ENCODE measurements around the gene CTNNB1.

The CTNNB1 gene

GRCh38 chr3:41196499-41197410 is 2.5 kb upstream of the CTNNB1 start:
- H3K9me2 ChIP-seq (ENCODE audit: low read depth, low read length): no peaks in the 10 kb centered on the region
- peaks cover 18% of the 10 kb centered on the region for H3K79me2 ChIP-seq (ENCODE audit: insufficient read depth, low read length)
- no peaks in the 10 kb centered on the region for H3K9me3 ChIP-seq (ENCODE audit: low read length)
- no peak overlapping the region for H3K4me2 ChIP-seq (ENCODE audit: low read length)
- H2AFZ ChIP-seq (ENCODE audit: low read length): no peak overlapping the region
- H3F3A ChIP-seq (ENCODE audit: insufficient read depth, low read length): no peaks in the 10 kb centered on the region
- H3K27ac ChIP-seq (ENCODE audit: low read depth, low read length, poor library complexity, severe bottlenecking): no peak overlapping the region
- H4K20me1 ChIP-seq (ENCODE audit: insufficient read depth, low read length): peaks cover 3% of the 10 kb centered on the region; the same call in 1 of the 2 replicates
- peaks cover 20% of the 10 kb centered on the region for H3K4me1 ChIP-seq (ENCODE audit: insufficient read depth, low read length, severe bottlenecking)
- no peaks in the 10 kb centered on the region for H3K36me3 ChIP-seq (ENCODE audit: insufficient read depth, low read length)
- no peak overlapping the region for H3K9ac ChIP-seq (ENCODE audit: low read length)
- no peak overlapping the region for H3K4me3 ChIP-seq (ENCODE audit: low read depth, low read length, poor library complexity, severe bottlenecking)
- no peak for TF ChIP-seq EZH2 (IDR thresholded peaks at IDR 0.05; ENCODE audit: borderline replicate concordance, low read length)
- H3K27me3 ChIP-seq (ENCODE audit: insufficient read depth, low read length): no peaks in the 10 kb centered on the region; the same call in 1 of the 2 replicates

- Histone ChIP-seq H4K20me1 (ENCODE audit: insufficient read depth, low read length) (peaks cover 3% of the 10 kb centered on the region; the same call in 1 of the 2 replicates), H3K9ac (ENCODE audit: low read length) (no peak overlapping the region), H3K4me1 (ENCODE audit: insufficient read depth, low read length, severe bottlenecking) (peaks cover 33% of the 10 kb centered on the region), H3K79me2 (ENCODE audit: insufficient read depth, low read length) (peaks cover 31% of the 10 kb centered on the region), H3K9me2 (ENCODE audit: low read depth, low read length) (no peaks in the 10 kb centered on the region), H3K27me3 (ENCODE audit: insufficient read depth, low read length) (no peaks in the 10 kb centered on the region; the same call in 1 of the 2 replicates), H3K4me3 (ENCODE audit: low read depth, low read length, poor library complexity, severe bottlenecking) (no peak overlapping the region), H3K9me3 (ENCODE audit: low read length) (no peaks in the 10 kb centered on the region), H3K27ac (ENCODE audit: low read depth, low read length, poor library complexity, severe bottlenecking) (no peak overlapping the region), H3K36me3 (ENCODE audit: insufficient read depth, low read length) (no peaks in the 10 kb centered on the region), H2AFZ (ENCODE audit: low read length) (no peak overlapping the region), H3K4me2 (ENCODE audit: low read length) (peak overlapping the region; percentile 80; the same call in 1 of the 2 replicates), H3F3A (ENCODE audit: insufficient read depth, low read length) (no peaks in the 10 kb centered on the region)
- no peak for TF ChIP-seq CTCF (IDR thresholded peaks at IDR 0.05; ENCODE audit: low read length)
- no peak for TF ChIP-seq EZH2 (IDR thresholded peaks at IDR 0.05; ENCODE audit: borderline replicate concordance, low read length)
Observed at GRCh38 chr3:41198046-41198445, 1.3 kb upstream of the CTNNB1 start.

- Histone ChIP-seq H3K27ac (ENCODE audit: low read depth, low read length, poor library complexity, severe bottlenecking) (no peak overlapping the region), H3F3A (ENCODE audit: insufficient read depth, low read length) (no peaks in the 10 kb centered on the region), H3K4me2 (ENCODE audit: low read length) (peak overlapping the region; percentile 80), H2AFZ (ENCODE audit: low read length) (0 out of 2 replicates have a peak overlapping the region, but pooled peaks have one; percentile 18), H3K9ac (ENCODE audit: low read length) (peak overlapping the region; percentile 99), H3K9me3 (ENCODE audit: low read length) (no peaks in the 10 kb centered on the region), H4K20me1 (ENCODE audit: insufficient read depth, low read length) (peaks cover 3% of the 10 kb centered on the region; the same call in 1 of the 2 replicates), H3K9me2 (ENCODE audit: low read depth, low read length) (no peaks in the 10 kb centered on the region), H3K79me2 (ENCODE audit: insufficient read depth, low read length) (peaks cover 36% of the 10 kb centered on the region), H3K27me3 (ENCODE audit: insufficient read depth, low read length) (no peaks in the 10 kb centered on the region; the same call in 1 of the 2 replicates), H3K36me3 (ENCODE audit: insufficient read depth, low read length) (no peaks in the 10 kb centered on the region), H3K4me1 (ENCODE audit: insufficient read depth, low read length, severe bottlenecking) (peaks cover 38% of the 10 kb centered on the region), H3K4me3 (ENCODE audit: low read depth, low read length, poor library complexity, severe bottlenecking) (peak overlapping the region; percentile 98)
- TF ChIP-seq EZH2 (IDR thresholded peaks at IDR 0.05; ENCODE audit: borderline replicate concordance, low read length) (no peak), CTCF (IDR thresholded peaks at IDR 0.05; ENCODE audit: low read length) (no peak)
Observed at GRCh38 chr3:41198526-41198925, 779 bp upstream of the CTNNB1 start.
